Transverse colon (tissue), 4 donors: ENCODE results near the gene NNAT. TPM values are rescaled to one million over a fixed set of nuclear protein-coding genes. Genes with fewer than 3 reads are reported as not detected.
"Not testable (repeated sequence)": the region's sequence is repeated elsewhere in the genome, so short reads cannot be mapped to it uniquely, and the experiment has no call there.

Source experiments
- DNase-seq: peaks from one replicate; pipeline ENCODE4 v3.0.0-alpha.2; 2019
- H3K27ac ChIP-seq, 4 donors: fragments of 200-600 bp; sonication (generic); 2 replicates each; pipeline ENCODE4 v1.5.1; 2016 to 2018; ENCODE audit warnings: inconsistent platforms in 4 of 4
- H3K27me3 ChIP-seq: fragments of 200-600 bp; sonication (generic); 2 replicates; pipeline ENCODE4 v1.5.1; 2017; ENCODE audit warnings: inconsistent platforms
- H3K36me3 ChIP-seq, 4 donors: fragments of 200-600 bp; sonication (generic); 2 replicates each; pipeline ENCODE4 v1.5.1; 2017 to 2019; ENCODE audit warnings: inconsistent platforms in 4 of 4
- H3K4me1 ChIP-seq, 4 donors: fragments of 200-600 bp; sonication (generic); 2 replicates each; pipeline ENCODE4 v1.5.1; 2017 to 2020; ENCODE audit warnings: inconsistent platforms in 4 of 4
- H3K4me3 ChIP-seq, 4 donors: fragments of 200-600 bp; sonication (generic); 1 replicate in 1 of 4; 2 replicates in 3 of 4; pipeline versions ENCODE4 v1.5.1 to v1.6.1; 2017 to 2019; ENCODE audit warnings: inconsistent platforms in 4 of 4
- H3K9me3 ChIP-seq, 2 donors: fragments of 200-600 bp; sonication (generic); 2 replicates each; pipeline ENCODE4 v1.5.1; 2017 to 2019; ENCODE audit warnings: inconsistent platforms in 2 of 2
- CTCF ChIP-seq, 5 experiments: fragments of 200-600 bp in 3 of 5; fragments of 450-650 bp in 2 of 5; sonication (generic) in 3 of 5; IDR thresholded peaks; 1 replicate in 2 of 5; 2 replicates in 3 of 5; pipeline ENCODE4 v1.5.1; 2016 to 2017; ENCODE audit warnings: antibody characterized with exemption in 5 of 5, inconsistent platforms in 3 of 5, mild to moderate bottlenecking in 2 of 5, moderate library complexity in 1 of 5
- EP300 ChIP-seq: sonication (generic); formaldehyde crosslinking; IDR thresholded peaks from one replicate; pipeline ENCODE4 v1.6.1; 2017; ENCODE audit warnings: antibody characterized with exemption, low read depth
- POLR2A ChIP-seq: fragments of 450-650 bp; IDR thresholded peaks from one replicate; pipeline ENCODE4 v1.6.1; 2016; ENCODE audit warnings: antibody characterized with exemption, mild to moderate bottlenecking, moderate library complexity
- POLR2AphosphoS5 ChIP-seq, 3 donors: sonication (generic); formaldehyde crosslinking; IDR thresholded peaks; one replicate each; pipeline ENCODE4 v1.6.1; 2016; ENCODE audit warnings: antibody characterized with exemption in 3 of 3
- WGBS, 2 donors: methylation state at CpG; one replicate each; pipeline ENCODE4 v1.1.5; 2018; ENCODE audit warnings: low coverage in 1 of 2; 5-methylcytosine and 5-hydroxymethylcytosine counted together
- in situ Hi-C, 4 donors: fragments of 200-750 bp; cut with MboI; loops; one replicate each; pipeline versions ENCODE4 v1.15.0 to v1.15.1; 2017; ENCODE audit warnings: low sequenced_read_pairs in 3 of 4, low pct_ligation_motif_present in 1 of 4, low pct_unique_long_range_greater_than_20kb in 1 of 4
- intact Hi-C: fragments of 100-400 bp; cut with DNase I; formaldehyde crosslinking; loops from one replicate; pipeline ENCODE4 v1.15.1; 2023; ENCODE audit warnings: low total_unique reads
- total RNA-seq, 4 donors: library from RNA; depleted of rRNA; stranded (reverse); fragments of >200 nt; gene quantifications; one replicate each; pipeline ENCODE4 v1.1.0, GENCODE V29; 2016

The NNAT gene
- total RNA-seq, 4 donors from 2014 or later, result 11.3 to 33.0 (median 14.3) TPM

- no peaks in the 10 kb centered on the region for H3K36me3 ChIP-seq
- in situ Hi-C loops, result loop anchor here in 1 of 4 donors (25.0 kb wide), 1 partner anchor 157 kb away; no protein-coding TSS in a partner anchor
- DNase-seq, result no peak
- no peaks in the 10 kb centered on the region for H3K27me3 ChIP-seq
- 67% methylated on average over 3 of the region's 3 CpGs; no CpG with 5 or more reads in 1 of the 2 donors for WGBS, 2 donors
- no peak overlapping the region for H3K27ac ChIP-seq
- intact Hi-C loops, result no loop called here
- no peak overlapping the region for H3K4me3 ChIP-seq
- H3K4me1 ChIP-seq, result peaks cover 0 to 45% (median 13%) of the 10 kb centered on the region in 4 donors
- no peaks in the 10 kb centered on the region for H3K9me3 ChIP-seq
- TF ChIP-seq POLR2AphosphoS5 (IDR thresholded peaks at IDR 0.05), result no peak
- TF ChIP-seq CTCF (IDR thresholded peaks at IDR 0.05), result peak in 2 of 5 experiments; percentile 19 to 20
- no peak for TF ChIP-seq POLR2A
These were observed 22.8 kb downstream of the NNAT start for GRCh38 chr20:37543828-37544227.

GRCh38 chr20:37544386-37544785 lies 23.3 kb downstream of the NNAT start:
- 48% methylated on average over 3 of the region's 3 CpGs; no CpG with 5 or more reads in 1 of the 2 donors for WGBS, 2 donors
- intact Hi-C loops, result no loop called here
- Histone ChIP-seq H3K27me3 (no peaks in the 10 kb centered on the region), H3K36me3 (no peaks in the 10 kb centered on the region), H3K9me3 (no peaks in the 10 kb centered on the region), H3K27ac (no peak overlapping the region), H3K4me3 (no peak overlapping the region), H3K4me1 (peaks cover 0 to 40% (median 13%) of the 10 kb centered on the region in 4 donors)
- TF ChIP-seq EP300 (no peak), CTCF (IDR thresholded peaks at IDR 0.05) (no peak), POLR2A (no peak), POLR2AphosphoS5 (IDR thresholded peaks at IDR 0.05) (no peak)
- DNase-seq, result no peak
- in situ Hi-C loops, result loop anchor here in 1 of 4 donors (25.0 kb wide), 1 partner anchor 157 kb away; no protein-coding TSS in a partner anchor

GRCh38 chr20:37545516-37545915 lies 24.5 kb downstream of the NNAT start:
- WGBS, 2 donors, result 66 to 89% methylated on average over 1 of the region's 1 CpG
- Histone ChIP-seq H3K27ac (no peak overlapping the region), H3K4me1 (peaks cover 0 to 29% (median 8%) of the 10 kb centered on the region in 4 donors), H3K9me3 (no peaks in the 10 kb centered on the region), H3K4me3 (no peak overlapping the region), H3K27me3 (no peaks in the 10 kb centered on the region), H3K36me3 (no peaks in the 10 kb centered on the region)
- TF ChIP-seq POLR2AphosphoS5 (IDR thresholded peaks at IDR 0.05) (no peak), CTCF (IDR thresholded peaks at IDR 0.05) (no peak), EP300 (no peak), POLR2A (no peak)
- in situ Hi-C loops (loop anchor here in 1 of 4 donors (25.0 kb wide), 1 partner anchor 158 kb away; no protein-coding TSS in a partner anchor), intact Hi-C loops (no loop called here)
- no peak for DNase-seq

- no peak for DNase-seq
- Histone ChIP-seq H3K27me3 (no peaks in the 10 kb centered on the region), H3K4me3 (no peak overlapping the region), H3K9me3 (no peaks in the 10 kb centered on the region), H3K4me1 (peaks cover 0 to 17% (median 4%) of the 10 kb centered on the region in 4 donors), H3K36me3 (no peaks in the 10 kb centered on the region), H3K27ac (peak overlapping the region in 1 of 4 donors; percentile 14)
- TF ChIP-seq POLR2A (no peak), POLR2AphosphoS5 (IDR thresholded peaks at IDR 0.05) (no peak), CTCF (IDR thresholded peaks at IDR 0.05) (no peak), EP300 (no peak)
- in situ Hi-C loops (loop anchor here in 1 of 4 donors (25.0 kb wide), 1 partner anchor 161 kb away; no protein-coding TSS in a partner anchor), intact Hi-C loops (no loop called here)
These were observed 26.9 kb downstream of the NNAT start for GRCh38 chr20:37547912-37548311.

GRCh38 chr20:37550101-37550920 lies 29.3 kb downstream of the NNAT start:
- H3K36me3 ChIP-seq, H3K9me3 ChIP-seq, H3K27me3 ChIP-seq, intact Hi-C loops, DNase-seq, H3K4me3 ChIP-seq, H3K27ac ChIP-seq: not testable (repeated sequence)
- H3K4me1 ChIP-seq, result peaks cover 0 to 11% (median 3%) of the 10 kb centered on the region in 4 donors
- in situ Hi-C loops, result loop anchor here in 3 of 4 donors (25.0 kb wide), 2 partner anchors 437 to 687 kb away; no protein-coding TSS in a partner anchor
- whole genome bisulfite sequencing, 2 donors, result 77 to 78% methylated on average over 11 to 16 of the region's 16 CpGs

GRCh38 chr20:37551660-37552059 lies 30.6 kb downstream of the NNAT start:
- WGBS, 2 donors, result 84% methylated on average over 2 of the region's 2 CpGs; no CpG with 5 or more reads in 1 of the 2 donors
- intact Hi-C loops, H3K9me3 ChIP-seq, H3K4me3 ChIP-seq, DNase-seq, H3K27ac ChIP-seq, H3K27me3 ChIP-seq, H3K36me3 ChIP-seq: not testable (repeated sequence)
- H3K4me1 ChIP-seq, result peaks cover 0 to 11% (median 3%) of the 10 kb centered on the region in 4 donors
- in situ Hi-C loops, result loop anchor here in 3 of 4 donors (25.0 kb wide), 2 partner anchors 436 to 686 kb away; no protein-coding TSS in a partner anchor
